AML-193 (cell line): ENCODE results near the gene TM2D3.

Experiments used
- DNase-seq, 2 experiments: peaks; one replicate each; lab custom pipeline; 2025; lab: John Stamatoyannopoulos, UW

The TM2D3 gene

GRCh38 chr15:101604124-101604874 is 47.9 kb downstream of the TM2D3 start:
- no peak for DNase-seq

- no peak for DNase-seq
These were observed 49.4 kb downstream of the TM2D3 start for GRCh38 chr15:101602801-101603200.

- DNase-seq: no peak
These were observed 52.1 kb downstream of the TM2D3 start for GRCh38 chr15:101600035-101600434.

GRCh38 chr15:101599091-101599490 is 53.1 kb downstream of the TM2D3 start:
- DNase-seq: no peak

GRCh38 chr15:101597360-101597928 is 54.7 kb downstream of the TM2D3 start:
- no peak for DNase-seq

- DNase-seq: no peak
These were observed 55.5 kb downstream of the TM2D3 start for GRCh38 chr15:101596633-101597032.
